ENCODE data around the gene TRIM44.

Gene TRIM44

GRCh38 chr11:35784699-35785098 is 122.1 kb downstream of the TRIM44 start:
- peak; percentile 28 for DNase-seq (ENCODE audit: low spot score)
- no peak for TF ChIP-seq CTCF (IDR thresholded peaks at IDR 0.05; ENCODE audit: extremely low read depth, insufficient read depth, missing control alignments)
- in situ Hi-C loops (cut with MboI; ENCODE audit: low pct_unique_long_range_greater_than_20kb, low sequenced_read_pairs, unreplicated experiment) = no loop called here

DNA sequence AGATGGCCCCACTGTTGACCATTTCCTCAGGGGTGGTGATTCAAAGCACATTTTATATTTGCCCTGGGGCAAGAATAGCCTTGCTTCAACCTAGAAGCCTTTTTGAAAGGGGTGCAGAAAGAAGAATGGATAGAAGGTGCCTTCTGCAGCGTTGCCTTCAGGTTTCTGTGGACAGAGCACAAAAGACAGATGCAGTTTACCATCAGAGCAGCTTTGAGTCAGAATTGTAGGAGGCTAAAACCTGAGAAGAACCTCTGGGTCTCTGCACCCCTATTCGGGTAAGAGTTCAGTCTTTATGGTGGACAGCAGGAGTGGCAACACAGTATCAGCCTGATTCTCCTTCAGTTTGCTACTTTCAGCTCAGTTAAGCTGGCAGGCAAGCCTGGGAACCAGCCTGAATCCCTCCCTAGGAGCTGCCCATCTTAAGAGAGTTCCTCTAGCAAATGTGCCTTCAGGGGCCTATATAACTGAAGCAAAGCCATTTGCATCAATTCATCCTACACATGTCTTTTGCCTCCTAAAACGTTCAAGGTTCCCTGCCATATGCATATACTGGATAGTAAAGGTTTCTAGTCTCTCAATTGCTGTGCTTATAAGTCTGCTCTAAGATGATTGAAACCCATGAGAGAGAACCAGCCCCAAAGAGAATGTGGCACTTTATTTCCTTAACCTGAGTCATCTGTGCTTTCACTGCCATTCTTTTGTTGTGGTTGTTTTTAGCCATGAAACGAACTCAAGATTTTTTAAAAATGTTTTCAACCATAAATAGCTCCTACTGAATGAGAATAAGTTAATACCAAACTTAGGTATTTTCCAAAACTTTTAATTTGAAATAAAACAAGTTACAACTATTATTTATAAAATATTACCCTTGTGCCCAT is 123.0 kb downstream of the TRIM44 start:
- DNase-seq (ENCODE audit: low spot score) = peak; percentile 13
- no peak for TF ChIP-seq CTCF (IDR thresholded peaks at IDR 0.05; ENCODE audit: extremely low read depth, insufficient read depth, missing control alignments)
- in situ Hi-C loops (cut with MboI; ENCODE audit: low pct_unique_long_range_greater_than_20kb, low sequenced_read_pairs, unreplicated experiment) = no loop called here

- in situ Hi-C loops (cut with MboI; ENCODE audit: low pct_unique_long_range_greater_than_20kb, low sequenced_read_pairs, unreplicated experiment) = no loop called here
- no peak for DNase-seq (ENCODE audit: low spot score)
- TF ChIP-seq CTCF (IDR thresholded peaks at IDR 0.05; ENCODE audit: extremely low read depth, insufficient read depth, missing control alignments) = no peak
These were observed 123.6 kb downstream of the TRIM44 start for GRCh38 chr11:35786188-35786587.

GRCh38 chr11:35787013-35787504 is 124.5 kb downstream of the TRIM44 start:
- no peak for TF ChIP-seq CTCF (IDR thresholded peaks at IDR 0.05; ENCODE audit: extremely low read depth, insufficient read depth, missing control alignments)
- no peak for DNase-seq (ENCODE audit: low spot score)
- in situ Hi-C loops (cut with MboI; ENCODE audit: low pct_unique_long_range_greater_than_20kb, low sequenced_read_pairs, unreplicated experiment) = no loop called here

DNA sequence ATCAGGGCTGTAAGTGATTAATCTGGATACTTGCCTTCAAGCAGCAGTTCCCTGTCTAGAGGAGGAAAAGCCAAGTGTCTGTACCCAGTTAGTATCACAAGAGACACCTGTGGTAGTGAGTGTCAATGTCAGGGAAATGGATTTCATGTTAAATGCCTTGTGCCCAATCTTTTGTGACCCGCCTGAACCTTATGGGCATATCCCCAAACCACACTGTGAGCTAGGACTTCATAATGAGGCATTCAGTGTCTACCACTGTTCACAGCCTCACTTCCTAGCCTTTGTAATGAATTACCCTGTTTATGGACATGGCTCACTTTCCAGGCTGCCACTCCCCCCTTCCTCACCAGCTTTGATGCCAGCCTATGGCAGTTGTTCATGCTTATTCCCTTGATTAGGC is 125.1 kb downstream of the TRIM44 start:
- no peak for TF ChIP-seq CTCF (IDR thresholded peaks at IDR 0.05; ENCODE audit: extremely low read depth, insufficient read depth, missing control alignments)
- in situ Hi-C loops (cut with MboI; ENCODE audit: low pct_unique_long_range_greater_than_20kb, low sequenced_read_pairs, unreplicated experiment) = no loop called here
- DNase-seq (ENCODE audit: low spot score) = no peak

- no peak for TF ChIP-seq CTCF (IDR thresholded peaks at IDR 0.05; ENCODE audit: extremely low read depth, insufficient read depth, missing control alignments)
- DNase-seq (ENCODE audit: low spot score) = no peak
- in situ Hi-C loops (cut with MboI; ENCODE audit: low pct_unique_long_range_greater_than_20kb, low sequenced_read_pairs, unreplicated experiment) = no loop called here
These were observed 128.7 kb downstream of the TRIM44 start for GRCh38 chr11:35791088-35791958.

Data from GM13977 (cell line).